PC-3 (cell line): ENCODE measurements around the gene NDUFV1.

ENCODE experiments used
- CTCF ChIP-seq: fragments of 300-600 bp; sonication (generic); conservative IDR thresholded peaks from 2 replicates; pipeline ENCODE4 v1.5.1; 2017; ENCODE audit warnings: antibody characterized with exemption, low read depth, mild to moderate bottlenecking, low read length
- EZH2 ChIP-seq: fragments of 300-600 bp; sonication (generic); IDR thresholded peaks from one replicate; pipeline ENCODE4 v1.6.1; 2017; ENCODE audit warnings: antibody characterized with exemption, mild to moderate bottlenecking, low read length; ENCODE audit not compliant: unreplicated experiment
- EZH2phosphoT487 ChIP-seq: fragments of 300-600 bp; sonication (generic); IDR thresholded peaks from 2 replicates; pipeline ENCODE4 v1.6.1; 2018; ENCODE audit warnings: mild to moderate bottlenecking, antibody characterized with exemption, low read length, borderline replicate concordance

GRCh38 chr11:67617243-67617953 lies 10.7 kb downstream of the NDUFV1 start:
- TF ChIP-seq CTCF = no peak
- TF ChIP-seq EZH2phosphoT487 = no peak
- no peak for TF ChIP-seq EZH2
